ENCODE results near the gene ZNF423.

ZNF423 gene

DNA sequence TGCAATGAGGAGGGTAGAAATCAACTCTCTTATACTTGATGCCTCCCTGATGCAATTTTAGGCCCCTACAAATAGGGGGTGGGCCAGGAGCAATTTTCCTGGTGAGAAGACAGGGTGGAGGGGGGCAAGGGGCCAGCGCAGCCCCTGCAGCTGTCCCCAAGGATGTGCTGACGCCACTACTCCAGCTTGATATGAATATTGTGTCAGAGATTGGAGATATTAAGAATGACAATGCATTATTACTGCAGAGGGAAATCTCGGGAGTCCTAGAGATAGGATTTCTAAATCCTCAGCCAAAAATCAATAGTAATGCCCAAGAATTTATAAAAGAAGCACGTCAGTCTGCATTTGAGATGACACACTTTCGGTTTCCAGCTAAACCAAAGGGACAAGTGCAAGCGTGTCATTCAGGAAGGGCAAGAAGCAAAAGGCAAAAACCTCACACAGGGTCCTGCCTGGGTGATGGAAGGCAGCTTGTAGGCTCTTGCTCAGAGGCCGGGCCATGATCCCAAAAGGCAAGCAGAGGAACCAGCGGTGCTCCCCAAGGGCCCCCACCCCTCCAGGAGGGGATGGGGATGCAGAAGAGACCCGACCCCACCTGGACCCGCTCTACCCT, 303.5 kb downstream of the ZNF423 start:
- DNase-seq (ENCODE audit: low read depth): no peak

DNA sequence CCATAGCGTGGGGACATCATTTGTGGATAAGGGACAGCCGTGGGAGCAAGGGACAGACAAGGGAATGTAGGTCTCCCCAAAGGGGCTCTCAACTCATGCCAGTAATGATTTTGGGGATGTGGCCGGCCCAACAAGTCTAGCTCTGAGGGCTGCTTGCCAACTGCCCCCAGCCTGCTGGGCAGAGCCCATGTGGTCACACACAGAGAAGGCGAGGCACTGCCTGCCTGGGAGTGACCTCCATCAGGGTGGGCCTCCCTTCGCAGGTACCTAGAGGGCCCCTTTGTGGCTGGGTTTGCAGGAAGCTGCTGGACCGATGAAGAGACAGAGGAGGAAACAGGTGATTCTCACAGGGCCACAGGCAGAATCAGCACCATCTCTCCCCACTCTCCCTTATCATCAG, 305.2 kb downstream of the ZNF423 start:
- no peak for DNase-seq (ENCODE audit: low read depth)

DNA sequence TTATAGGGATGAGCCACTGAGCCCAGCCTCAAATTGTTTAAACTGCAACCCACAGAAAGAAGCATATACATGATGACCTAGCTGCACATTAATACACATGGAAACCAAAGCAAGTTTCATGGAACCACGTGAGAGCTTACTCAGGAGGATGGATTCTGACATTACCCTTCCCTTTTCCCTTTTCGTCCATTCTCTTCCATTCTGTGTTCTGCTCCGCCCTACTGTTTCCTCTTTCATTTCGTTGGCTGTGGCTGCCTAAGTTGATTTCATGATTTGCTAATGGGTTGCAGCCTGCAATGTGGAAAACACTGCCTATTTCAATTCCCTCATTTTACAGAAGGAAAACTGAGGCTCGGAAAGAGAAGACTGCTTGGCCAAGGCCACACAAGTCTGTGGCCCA, 305.8 kb downstream of the ZNF423 start:
- no peak for DNase-seq (ENCODE audit: low read depth)

DNA sequence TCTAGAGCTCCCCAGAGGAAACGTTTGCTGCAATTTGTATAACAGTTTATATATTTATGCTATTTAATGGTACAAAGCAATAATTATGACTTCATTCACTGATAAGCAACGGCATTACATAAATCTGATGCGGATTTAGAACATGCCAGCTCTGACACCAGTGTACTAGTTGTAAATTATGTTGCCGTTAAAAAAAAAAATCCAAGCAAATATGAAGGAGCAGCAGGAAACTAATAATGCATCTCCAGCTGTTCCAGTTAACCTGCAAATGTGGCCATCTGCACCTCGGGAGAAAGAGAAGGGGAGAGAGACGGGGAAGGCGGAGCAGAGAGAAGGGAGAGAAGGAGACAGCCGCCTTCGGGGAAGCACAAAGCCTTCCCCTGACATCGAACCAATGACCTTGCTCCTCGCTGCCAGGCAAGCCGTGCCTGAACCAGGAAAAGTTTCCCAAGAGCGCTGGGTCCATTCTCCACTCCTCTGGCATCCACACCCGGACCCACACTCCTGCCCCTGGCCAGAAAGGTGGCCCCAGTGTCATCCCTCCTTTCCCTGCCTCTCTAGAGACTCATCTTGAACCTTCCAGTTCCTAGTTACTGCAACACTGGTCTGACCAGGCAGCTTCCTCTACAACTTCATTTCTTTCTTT, 307.5 kb downstream of the ZNF423 start:
- DNase-seq (ENCODE audit: low read depth): no peak

DNA sequence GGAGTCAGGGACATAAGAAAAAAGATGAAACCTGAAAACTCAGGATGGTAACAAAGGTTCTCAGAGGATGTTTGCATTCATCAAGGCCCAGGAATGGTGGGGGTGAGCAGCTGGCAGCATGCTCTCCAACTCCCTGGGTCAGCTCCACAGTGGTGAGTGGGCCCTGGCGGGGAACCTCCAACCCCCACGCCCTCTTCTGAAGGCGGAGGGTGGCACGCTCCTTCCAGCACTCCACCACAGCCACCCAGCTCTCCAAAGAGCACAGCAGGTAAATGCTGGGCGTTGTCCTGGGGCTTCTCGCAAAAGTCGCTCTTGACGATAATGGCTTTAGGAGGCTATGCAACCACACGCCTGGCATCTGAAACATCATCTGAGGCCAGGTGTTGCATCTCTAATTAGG, 308.5 kb downstream of the ZNF423 start:
- DNase-seq (ENCODE audit: low read depth): no peak

DNA sequence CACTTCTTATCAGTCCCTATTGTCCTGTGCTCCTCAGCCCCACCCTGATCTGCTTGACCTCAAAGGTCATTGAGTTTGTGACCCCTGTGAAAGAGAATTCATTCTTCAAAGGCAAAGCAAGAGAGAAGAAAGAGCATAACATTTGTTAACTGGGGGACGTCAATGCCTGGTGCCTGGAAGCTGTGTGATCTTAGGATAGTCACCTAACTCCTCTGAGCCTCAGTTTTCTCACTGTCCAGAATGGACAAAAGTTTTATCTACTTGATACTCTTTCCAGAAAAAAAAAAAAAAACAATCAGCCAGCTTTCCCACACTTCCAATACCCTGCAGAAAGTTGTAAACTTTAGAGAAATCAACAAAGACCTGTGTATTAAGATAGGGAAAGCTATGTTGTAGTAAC, 309.2 kb downstream of the ZNF423 start:
- DNase-seq (ENCODE audit: low read depth): no peak

DNA sequence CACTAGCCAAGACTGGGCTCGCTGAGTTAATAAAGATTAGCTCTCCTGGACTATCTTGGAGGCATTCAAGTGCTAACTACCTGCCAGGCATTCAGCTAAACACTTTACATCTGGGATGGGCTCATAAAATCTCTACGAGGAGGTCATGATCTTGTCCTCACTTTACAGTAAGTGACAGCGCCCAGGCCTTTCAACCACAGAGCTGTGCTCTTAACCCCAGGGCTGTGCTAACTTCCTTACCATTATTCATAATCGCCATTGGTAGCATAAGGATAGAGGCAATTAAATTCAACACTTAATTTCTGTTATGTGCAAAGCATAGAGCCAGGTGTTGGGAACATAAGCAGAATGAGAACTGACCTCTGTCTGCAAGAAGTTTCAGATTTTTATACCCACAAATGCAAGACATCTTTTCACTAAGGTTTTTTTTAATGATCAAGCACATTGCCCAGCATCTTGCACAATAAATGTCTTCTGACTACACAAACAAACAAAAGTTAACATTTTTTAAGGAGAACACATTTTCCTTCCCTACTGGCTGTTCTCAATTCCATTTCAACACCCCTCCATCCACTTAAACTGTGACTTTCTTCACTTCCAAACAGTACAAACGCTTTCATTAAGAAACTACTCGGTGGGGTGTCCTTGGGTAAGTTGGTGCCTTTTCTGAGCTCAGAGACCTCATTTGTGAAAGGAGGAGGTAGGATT, 310.0 kb downstream of the ZNF423 start:
- no peak for DNase-seq (ENCODE audit: low read depth)

DNA sequence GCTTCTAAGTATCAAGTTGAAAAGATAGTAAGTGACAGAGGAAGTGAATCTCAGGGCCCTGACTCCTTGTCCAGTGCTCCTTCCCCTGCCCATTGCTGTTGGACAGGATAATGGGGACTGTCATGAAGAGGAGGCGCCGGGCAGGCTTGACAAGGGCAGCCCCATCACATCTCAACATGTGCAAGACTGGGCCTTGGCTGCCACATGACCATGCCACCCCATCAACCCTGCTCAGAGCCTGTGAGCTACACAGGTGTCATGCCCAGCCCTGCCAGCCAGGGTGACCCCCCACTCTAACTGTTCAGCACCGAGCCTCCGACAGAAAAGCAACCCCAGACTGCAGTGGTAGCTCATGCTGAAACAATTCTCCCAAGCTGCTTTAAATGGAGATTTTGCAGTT, 310.7 kb downstream of the ZNF423 start:
- DNase-seq (ENCODE audit: low read depth): no peak

DNA sequence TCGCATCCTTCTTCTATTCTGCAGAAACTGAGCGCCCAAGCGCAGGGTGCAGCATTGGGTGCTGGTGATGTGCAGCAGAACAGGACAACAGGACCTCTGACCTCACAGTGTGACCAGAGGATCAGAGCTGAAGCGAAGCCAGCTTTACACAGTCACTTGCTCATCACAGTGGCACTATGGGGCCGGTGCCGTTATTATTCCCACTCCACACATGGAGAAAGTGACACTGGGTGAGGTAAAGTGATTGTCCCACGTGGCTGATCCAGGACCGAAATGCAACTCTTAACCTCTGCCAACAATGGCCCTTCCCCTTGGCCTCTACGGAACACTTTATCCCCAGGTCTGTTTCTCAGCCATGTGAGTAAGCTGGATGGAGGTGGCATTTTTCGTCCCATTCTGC, 311.1 kb downstream of the ZNF423 start:
- no peak for DNase-seq (ENCODE audit: low read depth)

DNA sequence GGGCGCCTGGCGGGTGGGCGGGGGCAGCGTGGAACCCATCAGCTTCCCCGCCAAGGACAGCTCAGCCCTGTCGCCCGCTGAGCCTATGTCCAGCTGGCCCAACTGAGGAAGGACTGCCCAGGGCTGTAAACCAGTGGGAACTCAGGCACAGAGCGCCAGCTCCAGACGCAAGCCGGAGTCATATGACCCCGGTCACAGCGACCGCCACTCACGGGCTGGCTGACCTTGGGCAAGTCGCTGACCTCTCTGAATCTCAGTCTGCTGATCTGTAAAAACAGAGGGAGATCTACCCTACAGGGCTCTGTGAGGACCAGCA, 312.3 kb downstream of the ZNF423 start:
- DNase-seq (ENCODE audit: low read depth): no peak

DNA sequence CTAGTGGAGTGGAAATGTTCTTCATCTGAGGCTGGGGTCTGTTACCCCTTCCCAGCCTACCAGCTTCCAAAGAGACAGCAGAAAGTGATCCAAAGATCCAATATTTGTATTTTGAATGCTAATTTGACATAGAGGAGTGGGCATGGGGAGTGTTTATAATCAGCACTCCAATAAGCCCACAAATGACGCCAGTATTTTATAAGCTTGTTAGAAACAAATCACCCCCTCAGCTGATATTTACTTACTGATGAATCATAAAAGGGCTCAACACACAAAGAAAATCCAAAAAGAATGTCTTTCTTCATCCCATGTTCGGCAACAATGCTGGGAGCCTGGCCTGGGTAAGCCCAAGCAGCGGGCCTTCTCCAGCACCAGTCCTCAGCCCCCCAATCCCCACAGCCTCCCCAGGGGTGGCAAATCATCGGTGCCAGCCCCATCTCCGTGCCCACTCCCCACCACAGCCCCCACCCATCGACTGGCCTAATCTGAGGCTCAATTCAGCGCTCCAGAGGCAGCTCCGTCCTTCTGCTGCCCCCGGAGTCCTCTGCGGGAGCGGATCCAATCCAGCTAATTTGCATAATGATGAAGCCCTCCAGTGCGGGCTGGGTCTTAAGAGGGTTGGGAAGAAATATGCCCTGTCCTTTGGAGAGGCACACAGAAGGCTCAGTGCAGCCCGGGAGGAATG, 312.8 kb downstream of the ZNF423 start:
- no peak for DNase-seq (ENCODE audit: low read depth)

DNA sequence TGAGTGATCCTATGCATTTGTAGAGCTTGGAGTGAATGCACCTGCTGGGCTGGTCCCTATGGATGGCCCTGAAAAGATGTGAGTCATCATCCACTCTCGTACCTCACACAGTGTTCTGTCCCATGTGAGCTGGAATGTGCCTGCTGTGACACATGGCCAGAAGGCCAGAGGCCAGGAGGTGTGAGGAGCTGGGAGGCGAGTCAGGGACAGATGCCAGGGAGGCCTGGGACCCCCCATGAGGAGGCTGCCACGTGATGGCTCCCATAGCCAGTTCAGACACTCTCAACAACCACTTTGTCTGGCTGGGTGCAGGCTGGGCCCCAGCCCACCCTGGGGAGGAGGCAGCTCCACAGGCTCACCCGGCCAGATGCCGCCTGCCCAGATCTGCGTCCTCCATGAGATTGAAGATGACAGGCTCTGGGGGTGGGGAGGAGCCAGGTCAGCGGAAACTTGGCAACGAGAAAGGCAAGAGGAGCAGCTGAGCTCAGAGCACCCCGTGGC, 313.5 kb downstream of the ZNF423 start:
- no peak for DNase-seq (ENCODE audit: low read depth)

DNA sequence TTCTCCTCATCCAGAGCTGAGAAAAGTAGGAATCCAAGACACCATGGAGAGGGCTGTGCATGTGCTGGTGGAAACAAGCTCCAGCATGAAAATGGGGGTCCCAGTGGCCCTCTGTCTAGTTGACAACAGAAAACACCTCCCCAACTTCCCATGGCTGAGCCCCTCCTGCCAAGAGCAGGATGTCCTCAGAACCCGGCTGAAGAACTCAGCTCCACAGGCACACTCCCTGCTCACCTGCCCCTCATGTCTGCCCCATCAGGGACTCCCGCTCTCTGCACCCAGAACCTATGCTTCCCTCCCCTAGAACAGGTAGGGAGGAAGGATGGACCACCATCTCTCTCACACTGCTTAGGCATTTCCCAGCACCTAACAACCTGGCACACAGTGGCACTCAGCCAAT, 315.1 kb downstream of the ZNF423 start:
- DNase-seq (ENCODE audit: low read depth): no peak

DNA sequence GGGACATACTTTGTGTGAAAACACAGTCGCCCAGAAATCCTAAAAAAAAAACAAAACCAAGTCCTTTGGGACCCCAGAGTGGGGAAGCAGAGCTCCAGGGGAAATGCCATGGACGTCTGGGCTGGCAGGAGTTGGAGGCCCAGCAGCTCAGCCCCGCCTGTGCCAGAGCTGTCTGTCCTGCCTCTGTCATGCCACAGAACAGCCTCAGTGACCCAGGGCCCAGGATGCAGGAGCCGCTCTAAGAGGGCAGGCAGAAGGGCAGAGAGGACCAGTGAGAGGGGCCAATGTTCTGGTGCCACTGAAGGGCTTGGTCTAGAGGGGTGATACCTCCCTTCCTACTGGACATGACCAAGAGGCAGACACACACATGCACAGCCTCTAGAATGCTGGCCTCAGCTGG, 316.2 kb downstream of the ZNF423 start:
- DNase-seq (ENCODE audit: low read depth): no peak

DNA sequence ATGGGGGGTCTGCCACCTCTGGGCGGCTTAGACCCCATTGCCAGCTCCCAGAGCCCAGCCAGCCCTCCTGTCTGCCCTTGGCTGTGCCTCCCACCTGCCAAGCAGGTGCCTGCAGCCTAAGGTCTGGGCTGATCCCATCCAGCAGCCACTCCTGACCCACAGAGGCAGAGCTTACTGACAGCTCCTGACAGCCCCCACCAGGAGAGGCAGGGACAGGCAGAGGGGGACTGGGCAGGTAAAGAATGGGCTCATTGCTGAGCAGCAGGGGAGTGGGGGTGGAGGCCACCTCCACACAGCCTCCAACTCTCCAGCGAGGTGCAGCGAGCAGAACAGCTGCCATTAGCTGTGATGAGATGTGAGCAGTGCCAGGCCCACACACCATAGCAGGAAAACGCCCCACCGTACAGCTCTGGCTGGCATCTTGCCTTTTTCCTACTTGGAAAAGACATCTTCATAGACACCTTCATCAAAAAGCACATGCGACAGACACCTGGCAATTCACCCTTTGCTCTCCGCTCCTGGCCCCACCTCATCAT, 317.9 kb downstream of the ZNF423 start:
- DNase-seq (ENCODE audit: low read depth): no peak

DNA sequence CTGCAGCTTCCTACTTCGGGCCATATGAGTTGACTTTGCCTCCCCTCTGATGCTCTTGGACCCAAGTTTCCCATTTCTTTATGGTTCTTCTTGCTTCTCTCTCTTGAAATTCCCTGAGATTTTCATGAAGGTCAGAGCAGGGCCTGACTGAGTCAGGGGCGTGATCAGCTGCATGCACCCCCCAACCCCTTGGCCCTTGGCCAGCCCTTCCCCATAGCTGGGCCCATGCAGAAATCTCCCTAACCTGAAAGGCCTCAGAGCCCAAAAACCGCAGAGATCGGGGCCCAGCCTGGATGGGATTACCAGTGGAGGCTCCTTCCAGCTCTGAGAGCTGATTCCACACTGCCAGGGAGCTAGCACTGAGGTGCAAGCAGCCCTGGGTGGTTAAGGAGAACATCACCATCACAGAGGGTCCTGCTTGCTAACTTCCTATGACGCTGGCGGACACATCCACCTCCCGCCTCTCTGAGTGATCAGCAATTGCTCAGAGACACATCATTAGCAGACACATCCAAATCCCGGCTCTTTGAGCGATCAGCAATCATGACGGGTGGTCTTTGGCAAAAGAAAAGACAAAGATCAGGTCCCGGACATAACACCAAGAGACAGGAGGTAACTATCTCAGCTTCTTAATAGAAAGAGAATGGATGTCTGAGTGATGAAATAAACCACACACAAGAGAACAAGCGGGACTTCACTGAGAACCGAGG, 320.9 kb downstream of the ZNF423 start:
- no peak for DNase-seq (ENCODE audit: low read depth)

DNA sequence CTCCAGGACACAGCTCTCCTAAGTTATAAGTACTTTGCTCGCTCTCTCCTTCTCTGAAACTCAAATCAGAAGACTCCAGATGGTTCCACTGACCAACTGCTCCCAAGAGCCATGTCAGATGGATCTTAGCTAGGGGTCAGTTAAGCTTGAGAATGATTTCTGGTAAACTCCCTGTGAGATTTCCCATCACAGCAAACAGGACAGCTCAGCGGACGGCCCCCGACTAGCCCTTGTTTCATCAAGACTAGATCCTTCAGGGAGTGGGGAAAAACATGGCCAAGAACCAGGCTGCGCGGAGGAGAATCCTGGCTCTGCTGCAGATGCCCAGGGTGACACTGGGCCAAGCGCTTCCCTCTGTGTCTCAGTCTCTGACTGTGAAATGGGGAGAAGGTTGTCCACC, 322.5 kb downstream of the ZNF423 start:
- no peak for DNase-seq (ENCODE audit: low read depth)

DNA sequence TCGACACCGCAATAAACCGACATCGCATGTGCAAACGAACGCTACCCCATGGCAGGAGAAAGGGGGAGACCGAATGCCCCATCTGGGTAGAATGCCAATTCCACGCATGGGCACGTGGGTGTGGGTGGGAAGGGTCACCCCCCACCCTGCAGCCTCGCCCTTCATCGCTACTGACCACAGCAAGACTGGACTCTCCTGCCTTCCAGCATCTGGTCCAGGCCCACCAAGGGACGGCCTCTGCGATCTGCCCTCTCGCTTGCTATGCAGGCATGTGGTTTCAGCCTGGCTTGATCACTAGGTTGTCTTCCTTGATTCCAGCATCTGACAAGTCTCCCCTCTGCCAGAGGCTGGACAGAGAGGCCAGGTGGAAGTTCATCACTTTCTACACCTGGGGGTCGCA, 323.0 kb downstream of the ZNF423 start:
- DNase-seq (ENCODE audit: low read depth): no peak

DNA sequence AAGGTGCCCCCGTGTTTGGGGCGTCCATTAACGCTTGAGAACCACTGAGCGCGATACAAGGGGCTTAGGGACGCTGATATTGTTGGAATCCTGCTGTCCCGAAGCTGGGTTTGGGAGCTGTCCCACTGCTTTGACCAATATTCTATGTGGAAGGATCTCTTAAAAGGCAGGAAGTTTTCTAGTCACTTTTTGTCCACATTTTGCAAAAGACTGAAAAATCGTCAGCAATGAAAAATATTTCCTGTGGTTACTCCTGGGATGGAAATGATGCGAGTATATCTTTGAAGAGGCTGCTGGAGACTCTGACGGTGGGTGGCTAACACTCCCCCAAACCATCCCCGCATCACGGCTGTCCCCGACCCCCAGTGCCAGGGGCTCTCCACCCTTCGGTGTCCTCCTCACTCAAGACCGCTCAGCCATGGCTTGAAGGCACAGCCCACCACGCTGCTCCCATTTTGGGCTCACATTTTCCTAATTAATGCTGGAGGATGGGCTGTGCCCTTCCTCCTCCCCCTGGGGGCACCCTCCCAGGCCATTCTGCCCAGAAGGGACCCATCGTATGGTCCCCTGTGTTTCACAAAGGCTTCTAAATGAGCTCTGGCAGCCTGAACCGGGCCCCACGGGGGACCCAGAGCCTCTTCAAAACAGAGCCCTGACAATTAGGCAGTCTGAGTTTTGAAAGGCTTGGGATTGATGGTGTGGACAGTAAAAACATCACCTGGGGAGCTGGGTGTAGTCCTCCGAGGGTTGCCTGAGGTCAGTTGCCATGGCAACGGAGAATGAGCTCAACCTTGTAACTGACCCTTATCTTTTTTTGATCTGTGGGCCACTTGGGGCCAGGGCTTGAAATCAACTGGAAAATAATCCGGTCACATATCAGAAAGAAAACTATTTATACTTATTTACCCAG, 323.7 kb downstream of the ZNF423 start:
- DNase-seq (ENCODE audit: low read depth): no peak

DNA sequence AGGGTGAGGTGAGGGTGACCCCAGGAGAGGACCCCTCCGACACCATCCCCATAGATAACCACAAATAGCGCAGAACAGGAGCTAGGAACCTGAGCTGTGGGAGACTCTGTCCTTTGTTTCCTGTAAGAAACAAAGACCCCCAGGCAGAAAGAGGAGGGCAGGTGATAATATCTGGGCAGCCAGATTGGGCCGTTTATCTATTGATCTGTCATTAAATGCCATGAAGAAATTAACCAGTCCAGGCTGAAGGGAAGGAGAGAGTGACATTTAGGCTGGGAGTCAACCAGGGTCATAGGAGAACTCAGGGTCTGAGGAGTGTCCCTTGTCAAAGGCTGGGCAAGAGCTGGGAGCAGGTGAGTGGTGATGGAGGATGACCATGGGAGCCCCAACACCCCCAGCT, 324.5 kb downstream of the ZNF423 start:
- DNase-seq (ENCODE audit: low read depth): no peak

DNA sequence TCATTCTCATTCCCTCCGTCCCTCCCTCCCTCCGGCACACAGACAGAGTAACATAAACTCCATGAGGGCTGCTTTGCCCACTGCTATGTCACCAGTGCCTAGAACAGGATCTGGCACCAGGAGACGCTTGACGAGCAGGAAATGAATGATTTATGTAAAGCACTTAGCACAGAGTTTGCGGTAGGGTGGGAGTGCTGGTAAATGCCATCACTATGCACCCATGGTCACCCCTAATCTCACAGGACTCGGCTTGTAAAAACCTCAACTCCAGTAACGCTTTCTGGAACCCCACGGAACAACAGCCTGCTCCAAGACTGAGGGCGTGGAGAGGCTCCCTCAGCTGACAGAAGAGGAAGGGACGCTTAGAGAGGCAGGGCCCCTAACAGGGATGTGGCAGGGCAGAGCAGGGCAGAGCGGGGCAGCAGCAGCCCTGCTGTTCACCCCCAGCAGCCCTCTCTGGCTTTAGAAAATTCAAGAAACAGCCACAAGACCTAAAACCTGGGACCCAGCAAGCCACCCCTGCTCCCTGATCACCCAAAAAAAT, 325.4 kb downstream of the ZNF423 start:
- DNase-seq (ENCODE audit: low read depth): no peak
